T-cell (primary cell): ENCODE measurements around the gene TMEM114. TPM values are rescaled to one million over a fixed set of nuclear protein-coding genes. Genes with fewer than 3 reads are reported as not detected.
"Not testable (repeated sequence)": the region's sequence is repeated elsewhere in the genome, so short reads cannot be mapped to it uniquely, and the experiment has no call there.

ENCODE experiments used
- ATAC-seq, 4 experiments: fragments of 200-7000 bp in 3 of 4; fragments of 150-1000 bp in 1 of 4; cut with Tn5 transposase; replicated peaks in 1 of 4; 1 replicate in 3 of 4; 2 replicates in 1 of 4; pipeline ENCODE4 v1.10.0; 2021; ENCODE audit warnings: moderate library complexity in 3 of 4, mild to moderate bottlenecking in 2 of 4, moderate number of reproducible peaks in 1 of 4
- CTCF ChIA-PET, 2 donors: fragments of 300-600 bp; sonication (Branson Sonifier 250); formaldehyde crosslinking; loops; one replicate each; lab custom pipeline; 2022; ENCODE audit warnings: antibody characterized with exemption in 2 of 2; lab: Charles Lee
- POLR2A ChIA-PET, 2 donors: fragments of 300-600 bp; sonication (Branson Sonifier 250); formaldehyde crosslinking; loops; one replicate each; lab custom pipeline; 2022; ENCODE audit warnings: antibody characterized with exemption in 2 of 2; lab: Charles Lee
- DNase-seq, 35 experiments: peaks; one replicate each; pipeline versions ENCODE4 v3.0.0 to v3.0.0-alpha.2; 2013 to 2023
- H3K27ac ChIP-seq: one replicate; pipeline ENCODE4 v1.5.1; 2013; ENCODE audit warnings: low read length
- H3K27me3 ChIP-seq, 2 experiments: replicated peaks in 1 of 2; 1 replicate in 1 of 2; 2 replicates in 1 of 2; pipeline versions ENCODE4 v1.6.1 to v1.7.0; 2013; ENCODE audit warnings: low read length in 1 of 2, mixed read lengths in 1 of 2; ENCODE audit not compliant: control insufficient read depth in 2 of 2, insufficient read depth in 2 of 2; ENCODE audit errors: extremely low read depth in 1 of 2
- H3K36me3 ChIP-seq, 2 donors: 1 replicate in 1 of 2; 2 replicates in 1 of 2; pipeline versions ENCODE4 v1.6.1 to v1.7.0; 2013; ENCODE audit warnings: low read length in 1 of 2; ENCODE audit not compliant: control insufficient read depth in 2 of 2, insufficient read depth in 1 of 2; ENCODE audit errors: extremely low read depth in 1 of 2
- H3K4me1 ChIP-seq, 2 experiments: 1 replicate in 1 of 2; 2 replicates in 1 of 2; pipeline versions ENCODE4 v1.6.1 to v1.7.0; 2013; ENCODE audit warnings: low read length in 2 of 2, mixed read lengths in 1 of 2; ENCODE audit not compliant: insufficient read depth in 2 of 2, control insufficient read depth in 1 of 2; ENCODE audit errors: extremely low read depth in 1 of 2
- H3K4me3 ChIP-seq, 2 donors: 1 replicate in 1 of 2; 2 replicates in 1 of 2; pipeline versions ENCODE4 v1.5.1 to v1.7.0; 2013; ENCODE audit warnings: mild to moderate bottlenecking in 2 of 2, low read length in 1 of 2, moderate library complexity in 1 of 2; ENCODE audit not compliant: control insufficient read depth in 1 of 2; ENCODE audit errors: extremely low read depth in 1 of 2
- H3K9me3 ChIP-seq: 2 replicates; pipeline ENCODE4 v1.7.0; 2013
- H3K27ac Mint-ChIP-seq, 2 donors: one replicate each; pipeline ENCODE4 v1.8.0; 2020 to 2021; ENCODE audit warnings: mild to moderate bottlenecking in 2 of 2, mixed read lengths in 2 of 2
- H3K27me3 Mint-ChIP-seq, 2 donors: one replicate each; pipeline ENCODE4 v1.8.0; 2021 to 2022; ENCODE audit warnings: mixed read lengths in 2 of 2
- H3K36me3 Mint-ChIP-seq: one replicate; pipeline ENCODE4 v1.8.0; 2021; ENCODE audit warnings: mixed read lengths
- H3K4me1 Mint-ChIP-seq, 3 donors: one replicate each; pipeline ENCODE4 v1.8.0; 2020 to 2022; ENCODE audit warnings: mixed read lengths in 3 of 3, mild to moderate bottlenecking in 1 of 3
- H3K4me3 Mint-ChIP-seq, 3 donors: one replicate each; pipeline ENCODE4 v1.8.0; 2020 to 2022; ENCODE audit warnings: mild to moderate bottlenecking in 3 of 3, mixed read lengths in 3 of 3, moderate library complexity in 3 of 3
- H3K9me3 Mint-ChIP-seq, 3 donors: one replicate each; pipeline ENCODE4 v1.8.0; 2020 to 2022; ENCODE audit warnings: mixed read lengths in 3 of 3
- WGBS: methylation state at CpG from one replicate; pipeline ENCODE4 v1.1.5; 2013; ENCODE audit warnings: missing lambda C conversion rate; ENCODE audit not compliant: insufficient coverage; 5-methylcytosine and 5-hydroxymethylcytosine counted together
- total RNA-seq, 35 experiments: library from RNA in 6 of 35; stranded (reverse) in 6 of 35; fragments of 120-200 nt in 1 of 35; gene quantifications; one replicate each; pipeline versions ENCODE4 v1.2.1 to v1.2.4 and lab custom pipeline; 2013 to 2026

The TMEM114 gene
- total RNA-seq, 5 donors from 2014 or later (not counting 1 experiment from before 2014, with no cell fraction given) = not detected

DNA sequence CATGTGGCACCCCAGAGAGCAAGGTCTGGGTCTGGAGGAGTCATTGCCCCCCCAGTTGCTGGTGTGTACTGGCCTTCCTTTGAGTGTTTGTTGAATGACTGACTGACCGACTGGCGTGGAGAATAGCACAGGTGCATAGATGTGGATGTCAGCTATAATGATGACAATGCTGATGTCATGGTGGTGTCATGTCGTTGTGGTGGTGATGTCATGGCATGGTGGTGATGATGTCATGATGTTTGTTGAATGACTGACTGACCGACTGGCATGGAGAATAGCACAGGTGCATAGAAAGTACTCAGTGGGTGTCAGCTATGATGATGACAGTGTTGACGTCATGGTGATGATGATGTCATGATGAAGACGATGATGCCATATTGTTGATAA, 22.1 kb downstream of the TMEM114 start:
- H3K27ac Mint-ChIP-seq = no peak overlapping the region
- WGBS = 89% methylated on average over 4 of the region's 6 CpGs
- H3K36me3 ChIP-seq = no peaks in the 10 kb centered on the region
- H3K4me3 ChIP-seq = no peak overlapping the region
- CTCF ChIA-PET = interaction anchor here (1.1 to 3.0 kb wide), 2 partner anchors 311 to 441 kb away, joined by 3 to 15 read pairs; no protein-coding TSS in a partner anchor
- no peak overlapping the region for H3K4me3 Mint-ChIP-seq
- H3K36me3 Mint-ChIP-seq = no peaks in the 10 kb centered on the region
- ATAC-seq (no peak), DNase-seq (peak in 1 of 35 experiments; percentile 4)
- peaks cover 2 to 32% of the 10 kb centered on the region in 2 experiments for H3K27me3 ChIP-seq
- H3K27me3 Mint-ChIP-seq = peaks cover 13 to 14% of the 10 kb centered on the region in 2 donors
- no peaks in the 10 kb centered on the region for H3K9me3 Mint-ChIP-seq
- POLR2A ChIA-PET = no interaction called here
- H3K9me3 ChIP-seq = no peaks in the 10 kb centered on the region
- no peak overlapping the region for H3K27ac ChIP-seq
- peaks cover 0 to 6% of the 10 kb centered on the region in 2 experiments for H3K4me1 ChIP-seq
- peaks cover 6 to 8% (median 8%) of the 10 kb centered on the region in 3 donors for H3K4me1 Mint-ChIP-seq

DNA sequence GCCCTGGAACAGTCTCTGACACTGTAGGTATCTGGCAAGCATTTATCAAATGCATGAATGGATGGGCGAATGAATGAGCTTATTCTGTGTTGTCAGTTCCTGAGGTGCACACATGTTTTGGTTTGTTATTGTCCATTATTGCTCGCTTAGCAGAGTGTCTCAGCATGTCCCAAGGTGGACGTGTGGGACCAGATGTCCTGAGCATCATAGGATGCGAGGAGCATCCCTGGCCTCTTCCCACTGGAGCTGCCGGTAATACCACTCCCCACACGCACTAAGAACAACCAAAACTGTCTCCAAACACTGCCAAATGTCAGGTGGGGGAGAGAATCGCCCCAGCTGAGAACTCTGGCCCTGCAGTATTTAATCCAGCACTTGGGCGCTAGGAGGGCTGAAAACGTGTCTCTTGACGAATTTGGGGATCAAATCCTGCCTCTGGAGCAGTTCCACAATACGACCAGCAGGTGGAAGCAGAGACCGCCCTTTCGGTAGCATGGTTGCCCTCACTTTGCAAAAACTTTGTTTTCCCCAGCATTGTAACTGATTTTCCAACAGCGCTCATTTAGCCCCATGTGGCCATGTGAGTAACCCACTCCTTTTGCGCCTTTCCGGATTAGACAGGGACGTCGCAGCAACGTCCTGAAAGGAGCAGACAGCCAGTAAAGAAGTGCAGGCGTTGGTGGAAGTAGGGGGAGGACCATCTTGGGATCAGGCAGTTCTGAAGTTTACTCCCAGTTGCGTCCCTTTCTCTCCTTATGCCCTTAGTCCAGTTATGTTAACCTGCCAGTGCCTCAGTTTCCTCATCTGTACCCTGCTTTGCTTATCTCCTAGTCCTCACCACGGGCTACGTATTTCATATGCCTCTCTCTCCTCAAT, 22.7 kb downstream of the TMEM114 start:
- peak; percentile 87 to 94 (median 90) for ATAC-seq
- H3K4me1 Mint-ChIP-seq = peaks cover 6 to 8% (median 8%) of the 10 kb centered on the region in 3 donors
- H3K27me3 Mint-ChIP-seq = peaks cover 13 to 14% of the 10 kb centered on the region in 2 donors
- WGBS = 14% methylated on average over 9 of the region's 23 CpGs
- peaks cover 2 to 26% of the 10 kb centered on the region in 2 experiments for H3K27me3 ChIP-seq
- no peaks in the 10 kb centered on the region for H3K36me3 ChIP-seq
- no peak overlapping the region for H3K4me3 ChIP-seq
- H3K36me3 Mint-ChIP-seq = no peaks in the 10 kb centered on the region
- no peaks in the 10 kb centered on the region for H3K9me3 ChIP-seq
- H3K9me3 Mint-ChIP-seq = no peaks in the 10 kb centered on the region
- H3K4me3 Mint-ChIP-seq = no peak overlapping the region
- ChIA-PET CTCF (interaction anchor here (0.7 to 3.0 kb wide), 9 partner anchors 13 to 567 kb away, joined by 3 to 15 read pairs (median 3); no protein-coding TSS in a partner anchor), POLR2A (no interaction called here)
- peak; percentile 52 to 89 (median 69) for DNase-seq
- H3K27ac Mint-ChIP-seq = peak overlapping the region in 1 of 2 donors; percentile 71
- peaks cover 0 to 6% of the 10 kb centered on the region in 2 experiments for H3K4me1 ChIP-seq
- H3K27ac ChIP-seq = no peak overlapping the region

DNA sequence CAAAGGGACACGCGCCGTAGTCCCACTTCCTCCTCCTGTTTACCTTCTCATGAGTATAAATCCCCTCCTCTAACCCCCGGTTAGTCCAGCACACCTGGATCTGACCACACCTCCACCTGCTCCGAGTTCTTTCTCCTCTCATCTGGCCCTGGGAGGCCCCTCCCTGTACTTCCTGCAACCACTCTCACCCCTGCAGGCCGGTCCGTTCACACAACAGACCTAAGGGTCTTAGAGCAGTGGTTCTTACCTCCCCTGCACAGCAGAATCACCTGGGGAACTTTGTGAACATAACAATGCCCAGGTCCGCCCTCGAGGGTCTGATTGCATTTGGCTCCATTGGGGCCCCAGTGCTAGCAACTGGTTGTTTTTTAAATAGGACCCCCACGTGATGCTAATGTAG, 24.8 kb downstream of the TMEM114 start:
- Mint-ChIP-seq H3K4me3 (no peak overlapping the region), H3K4me1 (peaks cover 6 to 8% (median 8%) of the 10 kb centered on the region in 3 donors), H3K27ac (no peak overlapping the region), H3K9me3 (no peaks in the 10 kb centered on the region), H3K36me3 (no peaks in the 10 kb centered on the region), H3K27me3 (peaks cover 3 to 4% of the 10 kb centered on the region in 2 donors)
- ATAC-seq (peak in 1 of 4 experiments; percentile 27), DNase-seq (no peak)
- CTCF ChIA-PET = interaction anchor here in 1 of 2 donors (1.0 kb wide), 1 partner anchor 395 kb away, joined by 3 read pairs; no protein-coding TSS in a partner anchor
- no peak overlapping the region for H3K27ac ChIP-seq
- POLR2A ChIA-PET = no interaction called here
- no peak overlapping the region for H3K4me3 ChIP-seq
- peaks cover 0 to 17% of the 10 kb centered on the region in 2 experiments for H3K27me3 ChIP-seq
- 3% methylated on average over 9 of the region's 10 CpGs for WGBS
- H3K36me3 ChIP-seq = no peaks in the 10 kb centered on the region
- H3K9me3 ChIP-seq = no peaks in the 10 kb centered on the region
- H3K4me1 ChIP-seq = peaks cover 0 to 6% of the 10 kb centered on the region in 2 experiments

DNA sequence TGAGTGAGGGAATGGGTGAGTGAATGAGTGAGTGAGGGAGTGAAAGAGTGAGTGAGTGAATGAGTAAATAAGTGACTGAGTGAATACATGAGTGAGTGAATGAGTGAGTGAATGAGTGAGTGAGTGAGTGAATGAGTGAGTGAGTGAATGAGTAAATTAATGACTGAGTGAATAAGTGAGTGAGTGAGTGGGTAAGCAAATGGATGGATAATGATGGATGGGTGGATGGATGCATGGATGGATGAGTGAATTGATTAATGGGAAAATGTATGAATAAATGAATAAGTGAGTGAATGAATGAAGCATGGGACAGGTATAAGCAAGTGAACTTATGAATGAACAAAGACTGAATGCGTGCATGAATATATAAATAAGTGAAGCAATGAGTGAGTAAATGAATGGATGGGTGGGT, 25.4 kb downstream of the TMEM114 start:
- Histone ChIP-seq H3K4me3 (no peak overlapping the region), H3K36me3 (no peaks in the 10 kb centered on the region), H3K9me3 (no peaks in the 10 kb centered on the region), H3K27ac (no peak overlapping the region), H3K4me1 (peaks cover 0 to 6% of the 10 kb centered on the region in 2 experiments), H3K27me3 (peaks cover 0 to 15% of the 10 kb centered on the region in 2 experiments)
- Mint-ChIP-seq H3K27me3 (peaks cover under 1% of the 10 kb centered on the region in 2 donors), H3K9me3 (no peaks in the 10 kb centered on the region), H3K4me3 (no peak overlapping the region), H3K36me3 (no peaks in the 10 kb centered on the region), H3K4me1 (peaks cover 6 to 8% (median 8%) of the 10 kb centered on the region in 3 donors), H3K27ac (no peak overlapping the region)
- WGBS = 57% methylated on average over 1 of the region's 1 CpG
- no peak for ATAC-seq
- POLR2A ChIA-PET = no interaction called here
- DNase-seq = no peak
- CTCF ChIA-PET = no interaction called here

DNA sequence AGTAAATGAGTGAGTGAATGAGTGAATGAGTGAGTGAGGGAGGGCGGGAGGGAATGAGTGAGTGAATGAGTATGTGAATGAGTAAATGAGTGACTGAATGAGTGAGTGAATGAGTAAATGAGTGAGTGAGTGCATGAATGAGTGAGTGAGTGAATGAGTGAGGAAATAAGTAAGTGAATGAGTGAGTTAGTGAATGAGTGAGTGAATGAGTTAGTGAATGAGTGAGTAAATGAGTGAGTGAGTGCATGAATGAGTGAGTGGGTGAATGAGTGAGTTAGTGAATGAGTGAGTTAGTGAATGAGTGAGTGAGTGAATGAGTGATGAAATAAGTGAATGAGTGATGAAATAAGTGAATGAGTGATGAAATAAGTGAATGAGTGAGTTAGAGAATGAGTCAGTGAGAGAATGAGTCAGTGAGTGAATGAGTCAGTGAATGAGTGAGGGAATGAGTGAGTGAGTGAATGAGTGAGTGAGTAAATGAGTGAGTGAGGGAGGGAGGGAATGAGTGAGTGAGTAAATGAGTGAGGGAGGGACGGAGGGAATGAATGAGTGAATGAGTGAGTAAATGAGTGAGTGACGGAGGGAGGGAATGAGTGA, 26.3 kb downstream of the TMEM114 start:
- not testable (repeated sequence) for H3K27ac Mint-ChIP-seq
- H3K27me3 ChIP-seq = peaks cover 0 to 13% of the 10 kb centered on the region in 2 experiments

DNA sequence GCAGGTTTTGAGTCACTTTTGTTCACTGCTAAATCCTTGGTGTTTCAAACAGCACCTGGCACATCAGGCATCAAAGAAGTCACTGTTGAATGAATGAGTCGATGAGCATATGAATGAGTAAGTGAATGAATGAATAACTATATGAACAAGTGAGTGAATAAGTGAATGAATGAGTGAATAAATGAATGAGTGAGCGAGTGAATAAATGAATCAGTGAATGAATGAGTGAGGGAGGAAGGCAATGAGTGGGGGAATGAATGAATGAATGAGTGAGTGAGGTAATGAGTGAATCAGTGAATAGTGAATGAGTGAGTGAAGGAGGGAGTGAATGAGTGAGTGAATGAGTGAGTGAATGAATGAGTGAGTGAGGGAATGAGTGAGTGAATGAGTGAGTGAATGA, 28.8 kb downstream of the TMEM114 start:
- peaks cover 4 to 7% of the 10 kb centered on the region in 2 donors for H3K27me3 Mint-ChIP-seq
- H3K27ac ChIP-seq = no peak overlapping the region
- H3K4me3 Mint-ChIP-seq = no peak overlapping the region
- CTCF ChIA-PET = no interaction called here
- POLR2A ChIA-PET = no interaction called here
- H3K27me3 ChIP-seq = peaks cover 2 to 18% of the 10 kb centered on the region in 2 experiments
- DNase-seq (no peak), ATAC-seq (no peak)
- H3K4me1 ChIP-seq = no peaks in the 10 kb centered on the region
- H3K9me3 ChIP-seq = no peaks in the 10 kb centered on the region
- H3K36me3 Mint-ChIP-seq = no peaks in the 10 kb centered on the region
- no peaks in the 10 kb centered on the region for H3K9me3 Mint-ChIP-seq
- H3K27ac Mint-ChIP-seq = no peak overlapping the region
- H3K4me3 ChIP-seq = no peak overlapping the region
- WGBS = 70% methylated on average over 2 of the region's 2 CpGs
- H3K4me1 Mint-ChIP-seq = no peaks in the 10 kb centered on the region
- H3K36me3 ChIP-seq = no peaks in the 10 kb centered on the region

More for the DNA sequence above, 26.3 kb downstream of the TMEM114 start:
- CTCF ChIA-PET, ATAC-seq, H3K4me3 ChIP-seq, H3K4me1 ChIP-seq, H3K36me3 ChIP-seq, DNase-seq, H3K9me3 ChIP-seq, H3K27ac ChIP-seq, H3K4me3 Mint-ChIP-seq, POLR2A ChIA-PET, H3K36me3 Mint-ChIP-seq, H3K4me1 Mint-ChIP-seq, H3K9me3 Mint-ChIP-seq, H3K27me3 Mint-ChIP-seq: not testable (repeated sequence)
- 97% methylated on average over 3 of the region's 3 CpGs for WGBS
